ENCODE results near the gene FBXW7.
"Not testable (repeated sequence)": the region's sequence is repeated elsewhere in the genome, so short reads cannot be mapped to it uniquely, and the experiment has no call there.

The FBXW7 gene

GRCh38 chr4:152554742-152555141 is 18.9 kb upstream of the FBXW7 start:
- DNase-seq (ENCODE audit: insufficient read length, low spot score) (no peak), FAIRE-seq (peak; percentile 77)
- no peak for TF ChIP-seq PAX5 (IDR thresholded peaks at IDR 0.05; ENCODE audit: insufficient read depth, low read length, severe bottlenecking)
- no peak for TF ChIP-seq SPI1 (IDR thresholded peaks at IDR 0.05; ENCODE audit: low read depth, low read length)
- TF ChIP-seq POU2F2 (IDR thresholded peaks at IDR 0.05; ENCODE audit: low read depth, low read length): no peak
- TF ChIP-seq POLR2AphosphoS5 (IDR thresholded peaks at IDR 0.05; ENCODE audit: low read depth, low read length): no peak
- no peak for TF ChIP-seq TAF1 (IDR thresholded peaks at IDR 0.05; ENCODE audit: low read depth, low read length)
- TF ChIP-seq POLR2A (IDR thresholded peaks at IDR 0.05; ENCODE audit: low read depth, low read length): no peak

GRCh38 chr4:152550687-152551086 is 14.8 kb upstream of the FBXW7 start:
- not testable (repeated sequence) for DNase-seq (ENCODE audit: insufficient read length, low spot score); FAIRE-seq

GRCh38 chr4:152545088-152545487 is 9.2 kb upstream of the FBXW7 start:
- TF ChIP-seq POU2F2 (IDR thresholded peaks at IDR 0.05; ENCODE audit: low read depth, low read length) (no peak), POLR2AphosphoS5 (IDR thresholded peaks at IDR 0.05; ENCODE audit: low read depth, low read length) (no peak), PAX5 (IDR thresholded peaks at IDR 0.05; ENCODE audit: insufficient read depth, low read length, severe bottlenecking) (no peak)
- DNase-seq (ENCODE audit: insufficient read length, low spot score) (no peak), FAIRE-seq (no peak)

- not testable (repeated sequence) for FAIRE-seq
Observed at GRCh38 chr4:152544533-152544932, 8.6 kb upstream of the FBXW7 start.

GRCh38 chr4:152540941-152541340 is 5.0 kb upstream of the FBXW7 start:
- DNase-seq (ENCODE audit: insufficient read length, low spot score) (no peak), FAIRE-seq (no peak)
- TF ChIP-seq SPI1 (IDR thresholded peaks at IDR 0.05; ENCODE audit: low read depth, low read length) (no peak), TAF1 (IDR thresholded peaks at IDR 0.05; ENCODE audit: low read depth, low read length) (no peak), POLR2AphosphoS5 (IDR thresholded peaks at IDR 0.05; ENCODE audit: low read depth, low read length) (no peak; the same call in 1 of the 2 replicates), POU2F2 (IDR thresholded peaks at IDR 0.05; ENCODE audit: low read depth, low read length) (no peak), POLR2A (IDR thresholded peaks at IDR 0.05; ENCODE audit: low read depth, low read length) (no peak), PAX5 (IDR thresholded peaks at IDR 0.05; ENCODE audit: insufficient read depth, low read length, severe bottlenecking) (no peak)

More at GRCh38 chr4:152544533-152544932, 8.6 kb upstream of the FBXW7 start:
- not testable (repeated sequence) for DNase-seq (ENCODE audit: insufficient read length, low spot score)

GRCh38 chr4:152540293-152540674 is 4.4 kb upstream of the FBXW7 start:
- TF ChIP-seq POU2F2 (IDR thresholded peaks at IDR 0.05; ENCODE audit: low read depth, low read length) (peak; percentile 54; the same call in 1 of the 2 replicates), TAF1 (IDR thresholded peaks at IDR 0.05; ENCODE audit: low read depth, low read length) (peak; percentile 62; the same call in 1 of the 2 replicates), POLR2A (IDR thresholded peaks at IDR 0.05; ENCODE audit: low read depth, low read length) (no peak; the same call in 1 of the 2 replicates), SPI1 (IDR thresholded peaks at IDR 0.05; ENCODE audit: low read depth, low read length) (peak; percentile 76), POLR2AphosphoS5 (IDR thresholded peaks at IDR 0.05; ENCODE audit: low read depth, low read length) (no peak), PAX5 (IDR thresholded peaks at IDR 0.05; ENCODE audit: insufficient read depth, low read length, severe bottlenecking) (no peak)
- DNase-seq (ENCODE audit: insufficient read length, low spot score): no peak
- FAIRE-seq: no peak

GRCh38 chr4:152539556-152540292 is 3.8 kb upstream of the FBXW7 start:
- FAIRE-seq (peak; percentile 51), DNase-seq (ENCODE audit: insufficient read length, low spot score) (no peak)
- TF ChIP-seq POU2F2 (IDR thresholded peaks at IDR 0.05; ENCODE audit: low read depth, low read length) (no peak), SPI1 (IDR thresholded peaks at IDR 0.05; ENCODE audit: low read depth, low read length) (no peak), POLR2A (IDR thresholded peaks at IDR 0.05; ENCODE audit: low read depth, low read length) (no peak), PAX5 (IDR thresholded peaks at IDR 0.05; ENCODE audit: insufficient read depth, low read length, severe bottlenecking) (no peak), POLR2AphosphoS5 (IDR thresholded peaks at IDR 0.05; ENCODE audit: low read depth, low read length) (0 out of 2 replicates have a peak, but pooled peaks have one; percentile 14), TAF1 (IDR thresholded peaks at IDR 0.05; ENCODE audit: low read depth, low read length) (no peak)

GRCh38 chr4:152537881-152538280 is 2.0 kb upstream of the FBXW7 start:
- no peak for FAIRE-seq
- TF ChIP-seq SPI1 (IDR thresholded peaks at IDR 0.05; ENCODE audit: low read depth, low read length): no peak
- TF ChIP-seq POLR2AphosphoS5 (IDR thresholded peaks at IDR 0.05; ENCODE audit: low read depth, low read length): no peak
- TF ChIP-seq PAX5 (IDR thresholded peaks at IDR 0.05; ENCODE audit: insufficient read depth, low read length, severe bottlenecking): no peak
- no peak for TF ChIP-seq POU2F2 (IDR thresholded peaks at IDR 0.05; ENCODE audit: low read depth, low read length)
- TF ChIP-seq POLR2A (IDR thresholded peaks at IDR 0.05; ENCODE audit: low read depth, low read length): no peak
- TF ChIP-seq TAF1 (IDR thresholded peaks at IDR 0.05; ENCODE audit: low read depth, low read length): no peak
- DNase-seq (ENCODE audit: insufficient read length, low spot score): no peak

- DNase-seq (ENCODE audit: insufficient read length, low spot score) (no peak), FAIRE-seq (no peak)
- no peak for TF ChIP-seq SPI1 (IDR thresholded peaks at IDR 0.05; ENCODE audit: low read depth, low read length)
- TF ChIP-seq POLR2A (IDR thresholded peaks at IDR 0.05; ENCODE audit: low read depth, low read length): peak; percentile 65; the same call in 1 of the 2 replicates
- peak; percentile 13; the same call in 1 of the 2 replicates for TF ChIP-seq POU2F2 (IDR thresholded peaks at IDR 0.05; ENCODE audit: low read depth, low read length)
- TF ChIP-seq POLR2AphosphoS5 (IDR thresholded peaks at IDR 0.05; ENCODE audit: low read depth, low read length): peak; percentile 49; the same call in 1 of the 2 replicates
- TF ChIP-seq TAF1 (IDR thresholded peaks at IDR 0.05; ENCODE audit: low read depth, low read length): no peak
Observed at GRCh38 chr4:152536545-152537182, 772 bp upstream of the FBXW7 start.

- DNase-seq (ENCODE audit: insufficient read length, low spot score): no peak
- TF ChIP-seq POU2F2 (IDR thresholded peaks at IDR 0.05; ENCODE audit: low read depth, low read length) (no peak), POLR2A (IDR thresholded peaks at IDR 0.05; ENCODE audit: low read depth, low read length) (no peak), PAX5 (IDR thresholded peaks at IDR 0.05; ENCODE audit: insufficient read depth, low read length, severe bottlenecking) (no peak), POLR2AphosphoS5 (IDR thresholded peaks at IDR 0.05; ENCODE audit: low read depth, low read length) (no peak)
- FAIRE-seq: no peak
Observed at GRCh38 chr4:152535360-152535902, 461 bp downstream of the FBXW7 start.

Measured in GM12891 (cell line).